GM21526 (cell line): Measurements from ENCODE around the gene STBD1.
"Not testable (repeated sequence)": the region's sequence is repeated elsewhere in the genome, so short reads cannot be mapped to it uniquely, and the experiment has no call there.

Experiments
- ATAC-seq: cut with Tn5 transposase; IDR thresholded peaks from one replicate; pipeline ENCODE4 v1.9.1; 2021; ENCODE audit warnings: moderate library complexity; ENCODE audit not compliant: unreplicated experiment, low FRiP score

STBD1 gene

DNA sequence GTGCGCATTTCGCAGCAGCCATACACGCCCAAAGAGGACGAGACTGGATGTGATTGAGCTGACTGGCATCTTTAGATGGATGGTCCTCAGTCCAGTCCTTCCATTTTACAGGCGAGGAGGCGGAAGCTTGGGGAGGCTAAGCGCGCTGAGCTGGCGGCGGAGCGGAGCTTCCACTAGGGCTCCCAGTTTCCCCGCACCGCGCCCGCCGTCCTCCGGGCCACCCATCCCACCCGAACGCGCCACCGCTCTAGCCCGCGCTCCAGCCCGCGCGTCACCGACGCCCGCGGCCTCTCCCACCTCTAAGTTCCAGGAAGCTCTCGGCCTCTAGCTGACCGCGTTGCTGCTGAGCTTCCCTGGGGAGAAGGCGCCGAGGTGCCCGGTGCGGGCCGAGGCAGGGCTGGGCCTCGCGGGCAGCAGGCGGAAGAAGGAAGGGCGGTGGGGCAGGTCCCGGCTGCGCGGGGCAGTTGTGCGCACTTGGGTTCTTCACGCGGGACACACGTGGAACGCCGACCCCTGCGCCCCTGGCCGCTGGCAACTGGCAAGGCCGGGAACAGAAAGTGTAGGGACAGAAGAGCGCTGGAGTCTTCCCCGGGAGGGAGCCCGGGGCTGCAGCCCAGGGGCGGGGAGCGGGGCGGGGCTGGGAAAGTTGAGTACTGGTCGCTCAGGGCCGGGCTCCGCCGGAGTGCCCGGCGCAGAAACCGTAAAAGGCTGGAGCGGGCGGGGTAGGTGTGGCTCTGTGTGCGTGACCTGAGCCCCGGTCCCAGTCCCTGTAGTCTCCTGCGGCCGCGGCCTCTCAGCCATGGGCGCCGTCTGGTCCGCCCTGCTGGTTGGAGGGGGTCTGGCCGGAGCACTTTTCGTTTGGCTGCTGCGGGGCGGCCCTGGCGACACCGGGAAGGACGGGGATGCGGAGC lies at the start of gene STBD1:
Gene STBD1, plus strand, starts transcription at position 763 of the 911 bp plus-strand sequence. Its CDS starts 37 bp downstream, at position 800.
- no peak for ATAC-seq

DNA sequence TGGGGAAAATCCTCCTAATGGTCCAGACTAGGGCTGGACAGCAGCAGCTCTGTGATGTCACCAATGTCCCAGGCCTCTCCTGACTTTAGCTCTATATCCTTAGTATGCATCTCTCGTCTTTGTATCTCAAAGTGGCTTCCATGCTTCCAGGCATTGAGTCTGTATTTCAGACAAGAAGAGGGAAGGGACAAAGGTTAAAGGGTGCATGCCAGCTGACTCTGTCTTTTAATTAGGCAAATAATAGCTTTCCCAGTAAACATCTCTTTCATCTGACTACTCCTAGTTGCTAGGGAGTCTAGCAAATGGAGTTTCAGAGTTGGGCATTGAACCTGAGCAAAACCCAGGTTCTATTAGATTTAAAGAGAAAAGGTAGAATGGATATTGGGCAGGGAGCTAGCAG lies 49.6 kb upstream of the STBD1 start:
- no peak for ATAC-seq

DNA sequence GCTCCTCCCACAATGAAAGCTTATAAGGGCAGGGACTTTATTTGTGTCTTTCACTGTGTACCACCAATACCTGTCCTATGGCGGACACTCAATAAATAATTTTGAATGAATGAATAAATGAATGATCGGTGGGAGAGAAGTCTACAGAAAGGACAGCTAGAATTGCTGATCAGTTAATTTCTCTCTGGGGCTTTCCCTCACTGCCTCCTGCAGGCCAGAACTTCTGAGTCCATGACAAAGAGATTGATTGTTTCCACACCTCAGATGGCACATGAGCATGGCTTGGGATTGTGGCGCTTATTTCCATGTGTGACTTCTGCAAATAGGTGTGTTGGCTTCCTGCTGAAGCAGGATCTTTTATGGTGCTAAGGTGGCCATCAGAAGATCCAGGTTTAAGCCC lies 48.7 kb upstream of the STBD1 start:
- ATAC-seq = no peak

- ATAC-seq = no peak
These were observed 46.0 kb upstream of the STBD1 start for GRCh38 chr4:76260571-76260970.

- ATAC-seq = no peak
These were observed 40.8 kb upstream of the STBD1 start for GRCh38 chr4:76265631-76266218.

- no peak for ATAC-seq
These were observed 39.9 kb upstream of the STBD1 start for GRCh38 chr4:76266627-76267026.

GRCh38 chr4:76267811-76268210 lies 38.7 kb upstream of the STBD1 start:
- ATAC-seq = no peak

DNA sequence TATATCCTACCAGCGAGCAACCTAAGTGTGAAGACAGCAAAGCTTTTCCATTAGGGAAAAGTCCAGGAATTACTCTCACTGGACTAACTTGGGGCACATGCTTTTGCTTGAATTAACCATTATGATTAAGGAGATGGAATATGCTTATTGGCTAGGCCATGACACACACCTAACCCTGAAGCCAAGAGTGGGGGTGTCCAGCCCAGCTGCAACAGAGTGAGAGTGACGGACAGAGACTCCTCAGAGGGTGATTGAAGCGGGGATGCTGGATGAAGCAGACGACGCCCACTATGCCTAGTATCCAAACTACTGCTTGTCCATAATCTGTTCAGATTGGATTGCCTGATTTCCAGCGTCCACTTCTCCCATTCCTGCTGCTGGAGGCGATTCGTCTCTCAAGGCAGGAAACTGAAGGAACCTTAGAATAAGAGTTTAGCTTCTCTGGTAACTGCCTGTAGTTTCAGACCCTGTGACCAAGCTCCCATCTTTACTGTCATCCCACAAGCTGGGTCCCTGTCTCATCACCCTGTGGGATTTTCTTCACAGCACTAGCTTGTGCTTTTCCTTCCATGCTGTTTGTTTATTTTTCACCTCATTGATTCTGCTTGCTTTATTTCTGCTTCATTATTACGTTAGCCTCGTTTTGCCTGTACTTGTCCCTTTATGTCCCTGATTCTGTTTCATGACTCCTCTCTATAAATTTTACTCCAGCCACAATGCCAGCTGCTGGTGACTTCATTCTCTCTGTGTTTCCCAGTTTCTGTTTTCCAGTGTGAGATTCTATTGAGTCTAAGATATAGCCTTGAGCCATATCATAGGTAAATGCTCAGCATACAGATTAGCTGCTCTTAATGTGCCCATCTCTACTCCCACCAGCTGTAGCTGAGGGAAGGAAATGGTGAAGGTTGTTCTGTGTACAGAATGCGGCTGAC lies 36.0 kb upstream of the STBD1 start:
- no peak for ATAC-seq

- no peak for ATAC-seq
These were observed 35.3 kb upstream of the STBD1 start for GRCh38 chr4:76271248-76271647.

- no peak for ATAC-seq
These were observed 34.5 kb upstream of the STBD1 start for GRCh38 chr4:76272073-76272472.

- no peak for ATAC-seq
These were observed 34.0 kb upstream of the STBD1 start for GRCh38 chr4:76272582-76272981.

DNA sequence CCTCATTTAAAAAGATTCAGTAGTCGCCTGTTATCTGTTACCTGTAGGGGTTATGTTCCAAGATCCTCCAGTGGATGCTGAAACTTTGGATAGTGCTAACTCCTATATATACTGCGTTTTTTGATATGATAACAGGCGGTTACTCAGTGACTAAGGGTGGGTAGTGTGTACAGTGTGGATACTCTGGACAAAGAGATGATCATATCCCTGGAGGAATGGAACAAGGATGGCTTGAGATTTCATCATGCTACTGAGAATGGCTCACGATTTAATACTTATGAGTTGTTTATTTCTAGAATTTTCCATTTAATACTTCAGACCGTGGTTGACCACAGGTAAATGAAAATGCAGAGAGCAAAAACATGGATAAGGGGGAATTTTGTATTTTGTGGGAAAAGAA lies 33.5 kb upstream of the STBD1 start:
- no peak for ATAC-seq

- ATAC-seq = no peak
These were observed 30.9 kb upstream of the STBD1 start for GRCh38 chr4:76275486-76276124.

- ATAC-seq = no peak
These were observed 29.7 kb upstream of the STBD1 start for GRCh38 chr4:76276813-76277212.

DNA sequence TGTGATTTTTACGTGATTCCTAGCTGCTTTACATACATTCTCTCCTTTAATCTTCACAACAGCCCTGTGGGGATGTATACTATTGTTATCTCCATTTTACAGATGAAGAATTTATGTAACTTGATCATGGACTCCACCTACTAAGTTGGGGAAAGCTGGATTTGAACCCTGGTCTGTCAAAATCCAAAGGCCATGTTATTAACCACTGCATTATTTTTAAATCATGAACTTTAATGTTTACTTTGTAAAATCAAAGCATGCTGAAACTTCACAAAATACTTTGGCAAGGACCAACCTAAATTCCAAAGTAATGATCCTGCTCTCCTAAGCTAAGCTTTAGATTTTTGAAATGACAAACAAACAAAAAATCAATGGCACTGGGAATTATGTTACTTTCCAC lies 28.9 kb upstream of the STBD1 start:
- ATAC-seq = no peak

DNA sequence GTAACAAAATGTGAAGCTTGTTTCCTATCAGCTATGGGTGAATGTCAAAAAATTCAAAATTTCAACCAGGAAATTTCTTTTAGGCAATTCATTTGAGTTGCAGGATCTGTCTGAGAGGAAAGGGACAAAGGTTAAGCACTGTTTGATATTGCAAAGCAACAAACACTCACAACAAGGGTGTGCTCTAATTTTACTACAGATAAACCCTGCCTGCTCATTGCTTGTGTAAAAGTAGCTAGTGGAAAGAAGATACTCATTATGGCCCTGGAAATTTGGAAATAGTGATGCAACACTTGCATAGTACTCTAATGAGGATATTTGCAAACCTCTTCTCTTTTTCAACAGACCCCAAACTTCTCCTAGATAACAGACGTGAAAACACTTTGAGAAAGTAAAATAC lies 27.9 kb upstream of the STBD1 start:
- ATAC-seq = no peak

GRCh38 chr4:76279462-76279861 lies 27.1 kb upstream of the STBD1 start:
- no peak for ATAC-seq

DNA sequence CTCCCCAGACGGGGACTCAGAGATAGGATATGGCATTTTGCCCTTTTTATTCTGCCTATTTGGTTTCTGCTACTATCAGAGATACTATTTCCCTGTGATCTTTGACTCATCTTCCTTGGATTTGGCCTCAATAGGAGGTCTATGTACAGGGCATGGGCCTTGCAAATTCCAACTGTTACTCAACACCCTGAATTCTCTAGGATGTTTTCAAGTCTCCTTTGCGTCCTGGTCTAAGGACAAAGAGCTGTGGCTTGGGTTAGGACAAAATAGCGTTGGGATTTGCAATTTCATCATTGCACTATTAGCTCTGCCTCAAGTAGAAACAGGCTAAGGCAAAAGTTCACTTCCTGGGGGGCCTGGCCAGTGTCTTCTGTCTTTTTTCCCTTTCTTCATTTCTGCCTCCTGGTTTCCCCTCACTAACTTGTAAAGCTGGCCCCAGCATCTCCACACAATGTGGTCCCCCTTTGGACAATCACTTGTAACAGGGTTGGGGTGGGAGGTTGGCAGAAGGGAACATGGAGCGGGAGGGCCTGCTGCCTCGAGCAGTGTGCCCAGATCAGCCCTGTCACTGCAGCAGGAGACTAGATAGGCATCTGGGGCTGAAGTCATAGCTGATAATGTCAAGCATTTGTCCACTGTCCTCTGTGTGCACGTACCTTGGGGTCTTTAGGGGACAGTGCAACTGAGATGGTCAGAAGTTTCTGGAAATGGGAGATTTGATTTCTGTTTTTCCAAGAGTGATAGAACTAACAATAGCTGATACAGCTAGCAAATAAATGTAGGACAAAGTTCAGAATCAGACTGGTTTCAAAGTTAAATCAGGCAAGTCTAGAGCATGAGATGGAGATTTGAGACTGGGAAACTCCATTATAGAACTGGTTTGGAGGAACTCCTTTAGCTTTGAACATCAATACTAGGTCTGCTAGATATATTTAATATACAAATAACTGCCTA lies 25.8 kb upstream of the STBD1 start:
- ATAC-seq = no peak

DNA sequence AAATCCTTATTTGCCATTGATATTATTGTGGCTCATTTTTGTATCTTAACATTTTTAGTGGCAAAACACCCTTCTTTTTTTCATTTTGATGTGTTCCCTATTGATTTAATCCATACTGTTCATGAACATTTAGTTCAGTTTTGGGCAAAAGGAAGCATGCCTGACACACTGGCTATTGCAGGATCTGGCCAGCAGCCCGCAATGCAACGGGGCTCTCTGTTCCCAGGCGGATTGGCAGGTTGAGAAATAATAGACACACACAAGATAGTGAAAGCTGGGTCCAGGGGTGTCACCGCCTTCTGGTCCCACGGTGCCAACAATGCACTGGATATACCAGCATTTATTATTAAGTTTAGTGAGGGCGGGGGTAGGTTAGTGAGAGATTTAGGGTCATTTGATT lies 24.9 kb upstream of the STBD1 start:
- ATAC-seq = not testable (repeated sequence)
